ENCODE data around the gene LRRC61.

Gene LRRC61

DNA sequence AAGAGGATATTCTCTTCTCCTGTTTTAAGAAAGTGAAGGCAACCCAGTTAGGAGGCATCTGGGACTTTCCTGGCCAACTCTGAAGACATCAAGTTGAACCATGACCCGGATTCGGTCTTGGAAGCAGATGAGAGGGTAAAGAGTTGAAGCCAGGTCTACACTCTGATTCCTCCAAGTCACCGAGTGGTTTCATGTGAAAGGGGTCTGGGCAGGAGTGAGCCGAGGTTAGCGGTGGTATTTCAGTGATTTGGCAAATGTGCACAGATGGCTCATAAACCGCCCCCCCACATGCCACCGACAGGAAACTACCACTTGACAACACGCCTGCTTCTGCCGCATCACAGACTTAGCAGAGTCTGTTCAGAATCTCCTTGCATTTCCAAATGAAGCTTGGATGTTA is 34.1 kb downstream of the LRRC61 start (continued):
- TF ChIP-seq GLIS1 (tag by site-specific recombination; IDR thresholded peaks at IDR 0.05) (peak; percentile 54; the same call in 1 of the 2 replicates), OVOL3 (tag by site-specific recombination; IDR thresholded peaks at IDR 0.05) (0 out of 2 replicates have a peak, but pooled peaks have one; percentile 6), ZNF529 (tag by site-specific recombination; IDR thresholded peaks at IDR 0.05; ENCODE audit: insufficient replicate concordance) (no peak)
- TF ChIP-seq, protein P1, sequence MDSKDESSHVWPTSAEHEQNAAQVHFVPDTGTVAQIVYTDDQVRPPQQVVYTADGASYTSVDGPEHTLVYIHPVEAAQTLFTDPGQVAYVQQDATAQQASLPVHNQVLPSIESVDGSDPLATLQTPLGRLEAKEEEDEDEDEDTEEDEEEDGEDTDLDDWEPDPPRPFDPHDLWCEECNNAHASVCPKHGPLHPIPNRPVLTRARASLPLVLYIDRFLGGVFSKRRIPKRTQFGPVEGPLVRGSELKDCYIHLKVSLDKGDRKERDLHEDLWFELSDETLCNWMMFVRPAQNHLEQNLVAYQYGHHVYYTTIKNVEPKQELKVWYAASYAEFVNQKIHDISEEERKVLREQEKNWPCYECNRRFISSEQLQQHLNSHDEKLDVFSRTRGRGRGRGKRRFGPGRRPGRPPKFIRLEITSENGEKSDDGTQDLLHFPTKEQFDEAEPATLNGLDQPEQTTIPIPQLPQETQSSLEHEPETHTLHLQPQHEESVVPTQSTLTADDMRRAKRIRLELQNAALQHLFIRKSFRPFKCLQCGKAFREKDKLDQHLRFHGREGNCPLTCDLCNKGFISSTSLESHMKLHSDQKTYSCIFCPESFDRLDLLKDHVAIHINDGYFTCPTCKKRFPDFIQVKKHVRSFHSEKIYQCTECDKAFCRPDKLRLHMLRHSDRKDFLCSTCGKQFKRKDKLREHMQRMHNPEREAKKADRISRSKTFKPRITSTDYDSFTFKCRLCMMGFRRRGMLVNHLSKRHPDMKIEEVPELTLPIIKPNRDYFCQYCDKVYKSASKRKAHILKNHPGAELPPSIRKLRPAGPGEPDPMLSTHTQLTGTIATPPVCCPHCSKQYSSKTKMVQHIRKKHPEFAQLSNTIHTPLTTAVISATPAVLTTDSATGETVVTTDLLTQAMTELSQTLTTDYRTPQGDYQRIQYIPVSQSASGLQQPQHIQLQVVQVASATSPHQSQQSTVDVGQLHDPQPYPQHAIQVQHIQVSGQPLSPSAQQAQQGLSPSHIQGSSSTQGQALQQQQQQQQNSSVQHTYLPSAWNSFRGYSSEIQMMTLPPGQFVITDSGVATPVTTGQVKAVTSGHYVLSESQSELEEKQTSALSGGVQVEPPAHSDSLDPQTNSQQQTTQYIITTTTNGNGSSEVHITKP (tag by site-specific recombination; IDR thresholded peaks at IDR 0.05): peak; percentile 69
- TF ChIP-seq, protein P2, sequence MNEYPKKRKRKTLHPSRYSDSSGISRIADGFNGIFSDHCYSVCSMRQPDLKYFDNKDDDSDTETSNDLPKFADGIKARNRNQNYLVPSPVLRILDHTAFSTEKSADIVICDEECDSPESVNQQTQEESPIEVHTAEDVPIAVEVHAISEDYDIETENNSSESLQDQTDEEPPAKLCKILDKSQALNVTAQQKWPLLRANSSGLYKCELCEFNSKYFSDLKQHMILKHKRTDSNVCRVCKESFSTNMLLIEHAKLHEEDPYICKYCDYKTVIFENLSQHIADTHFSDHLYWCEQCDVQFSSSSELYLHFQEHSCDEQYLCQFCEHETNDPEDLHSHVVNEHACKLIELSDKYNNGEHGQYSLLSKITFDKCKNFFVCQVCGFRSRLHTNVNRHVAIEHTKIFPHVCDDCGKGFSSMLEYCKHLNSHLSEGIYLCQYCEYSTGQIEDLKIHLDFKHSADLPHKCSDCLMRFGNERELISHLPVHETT (tag by site-specific recombination; IDR thresholded peaks at IDR 0.05): no peak
- TF ChIP-seq, protein P3, sequence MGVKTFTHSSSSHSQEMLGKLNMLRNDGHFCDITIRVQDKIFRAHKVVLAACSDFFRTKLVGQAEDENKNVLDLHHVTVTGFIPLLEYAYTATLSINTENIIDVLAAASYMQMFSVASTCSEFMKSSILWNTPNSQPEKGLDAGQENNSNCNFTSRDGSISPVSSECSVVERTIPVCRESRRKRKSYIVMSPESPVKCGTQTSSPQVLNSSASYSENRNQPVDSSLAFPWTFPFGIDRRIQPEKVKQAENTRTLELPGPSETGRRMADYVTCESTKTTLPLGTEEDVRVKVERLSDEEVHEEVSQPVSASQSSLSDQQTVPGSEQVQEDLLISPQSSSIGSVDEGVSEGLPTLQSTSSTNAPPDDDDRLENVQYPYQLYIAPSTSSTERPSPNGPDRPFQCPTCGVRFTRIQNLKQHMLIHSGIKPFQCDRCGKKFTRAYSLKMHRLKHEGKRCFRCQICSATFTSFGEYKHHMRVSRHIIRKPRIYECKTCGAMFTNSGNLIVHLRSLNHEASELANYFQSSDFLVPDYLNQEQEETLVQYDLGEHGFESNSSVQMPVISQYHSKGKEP (tag by site-specific recombination; IDR thresholded peaks at IDR 0.05): 0 out of 2 replicates have a peak, but pooled peaks have one; percentile 23

DNA sequence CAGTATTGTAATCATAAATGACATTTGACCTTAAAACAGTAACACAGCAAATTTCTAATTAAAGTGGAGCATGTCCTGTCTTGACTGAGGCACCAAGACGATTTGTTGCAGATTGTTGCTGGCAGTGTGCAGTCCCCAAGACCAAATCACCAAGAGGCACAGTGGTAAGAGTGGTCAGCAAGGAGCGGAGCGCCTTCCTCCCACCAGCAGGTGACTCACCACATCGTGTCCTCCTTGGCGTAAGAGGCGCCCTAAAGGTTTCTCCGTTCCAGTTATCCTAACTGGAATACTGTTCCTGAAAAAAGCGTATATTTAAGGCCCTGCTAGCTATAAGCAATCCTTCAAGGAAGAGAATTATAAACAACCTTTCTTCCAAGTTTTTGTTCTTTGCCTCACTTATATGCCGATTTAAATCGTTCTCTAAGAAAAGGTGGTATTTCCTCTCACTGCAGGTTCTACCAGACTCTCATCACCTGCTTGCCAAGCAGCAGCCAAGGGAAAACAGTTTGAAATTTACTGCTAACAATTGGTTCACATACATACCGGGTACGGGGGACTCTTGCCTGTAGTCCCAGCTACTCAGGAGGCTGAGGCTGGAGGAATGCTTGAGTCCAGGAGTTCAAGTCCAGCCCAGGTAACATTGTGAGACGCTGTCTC is 34.7 kb downstream of the LRRC61 start:
- no peak overlapping the region for H3K27ac ChIP-seq (ENCODE audit: extremely low read depth, low read depth, low read length)
- CTCF ChIA-PET: interaction anchor here (0.7 to 2.7 kb wide), 7 partner anchors 9 to 624 kb away, joined by 3 to 11 read pairs (median 3); no protein-coding TSS in a partner anchor
- no peaks in the 10 kb centered on the region for H3K4me1 ChIP-seq (ENCODE audit: control insufficient read depth, insufficient read depth, low read length)
- TF ChIP-seq ZNF654 (tag by site-specific recombination; IDR thresholded peaks at IDR 0.05; ENCODE audit: low read depth) (no peak), ZNF629 (tag by site-specific recombination; IDR thresholded peaks at IDR 0.05) (no peak; the same call in 1 of the 2 replicates), ZNF473 (tag by site-specific recombination; IDR thresholded peaks at IDR 0.05) (no peak), SCRT1 (tag by site-specific recombination; IDR thresholded peaks at IDR 0.05; ENCODE audit: borderline replicate concordance) (no peak), ZBTB1 (tag by site-specific recombination; IDR thresholded peaks at IDR 0.05) (no peak), ZNF555 (tag by site-specific recombination; conservative IDR thresholded peaks at IDR 0.05) (no peak), ZFP41 (tag by site-specific recombination; IDR thresholded peaks at IDR 0.05; ENCODE audit: borderline replicate concordance) (no peak), KLF9 (tag by site-specific recombination; IDR thresholded peaks at IDR 0.05; ENCODE audit: low read depth) (no peak), SETDB1 (IDR thresholded peaks at IDR 0.05; ENCODE audit: insufficient read length, low read length) (no peak), ZBTB21 (tag by site-specific recombination; IDR thresholded peaks at IDR 0.05) (no peak), KLF16 (tag by site-specific recombination; IDR thresholded peaks at IDR 0.05) (no peak), IKZF3 (tag by site-specific recombination; IDR thresholded peaks at IDR 0.05) (peak; percentile 56; the same call in 1 of the 2 replicates), ZNF24 (tag by site-specific recombination; IDR thresholded peaks at IDR 0.05) (no peak), ZNF701 (tag by site-specific recombination; IDR thresholded peaks at IDR 0.05) (no peak)
- TF ChIP-seq, protein P4, sequence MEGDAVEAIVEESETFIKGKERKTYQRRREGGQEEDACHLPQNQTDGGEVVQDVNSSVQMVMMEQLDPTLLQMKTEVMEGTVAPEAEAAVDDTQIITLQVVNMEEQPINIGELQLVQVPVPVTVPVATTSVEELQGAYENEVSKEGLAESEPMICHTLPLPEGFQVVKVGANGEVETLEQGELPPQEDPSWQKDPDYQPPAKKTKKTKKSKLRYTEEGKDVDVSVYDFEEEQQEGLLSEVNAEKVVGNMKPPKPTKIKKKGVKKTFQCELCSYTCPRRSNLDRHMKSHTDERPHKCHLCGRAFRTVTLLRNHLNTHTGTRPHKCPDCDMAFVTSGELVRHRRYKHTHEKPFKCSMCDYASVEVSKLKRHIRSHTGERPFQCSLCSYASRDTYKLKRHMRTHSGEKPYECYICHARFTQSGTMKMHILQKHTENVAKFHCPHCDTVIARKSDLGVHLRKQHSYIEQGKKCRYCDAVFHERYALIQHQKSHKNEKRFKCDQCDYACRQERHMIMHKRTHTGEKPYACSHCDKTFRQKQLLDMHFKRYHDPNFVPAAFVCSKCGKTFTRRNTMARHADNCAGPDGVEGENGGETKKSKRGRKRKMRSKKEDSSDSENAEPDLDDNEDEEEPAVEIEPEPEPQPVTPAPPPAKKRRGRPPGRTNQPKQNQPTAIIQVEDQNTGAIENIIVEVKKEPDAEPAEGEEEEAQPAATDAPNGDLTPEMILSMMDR (tag by site-specific recombination; IDR thresholded peaks at IDR 0.05): no peak
- TF ChIP-seq, protein P5, sequence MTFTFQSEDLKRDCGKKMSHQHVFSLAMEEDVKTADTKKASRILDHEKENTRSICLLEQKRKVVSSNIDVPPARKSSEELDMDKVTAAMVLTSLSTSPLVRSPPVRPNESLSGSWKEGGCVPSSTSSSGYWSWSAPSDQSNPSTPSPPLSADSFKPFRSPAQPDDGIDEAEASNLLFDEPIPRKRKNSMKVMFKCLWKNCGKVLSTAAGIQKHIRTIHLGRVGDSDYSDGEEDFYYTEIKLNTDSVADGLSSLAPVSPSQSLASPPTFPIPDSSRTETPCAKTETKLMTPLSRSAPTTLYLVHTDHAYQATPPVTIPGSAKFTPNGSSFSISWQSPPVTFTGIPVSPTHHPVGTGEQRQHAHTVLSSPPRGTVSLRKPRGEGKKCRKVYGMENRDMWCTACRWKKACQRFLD (tag by site-specific recombination; IDR thresholded peaks at IDR 0.05): no peak
- TF ChIP-seq, protein P6, sequence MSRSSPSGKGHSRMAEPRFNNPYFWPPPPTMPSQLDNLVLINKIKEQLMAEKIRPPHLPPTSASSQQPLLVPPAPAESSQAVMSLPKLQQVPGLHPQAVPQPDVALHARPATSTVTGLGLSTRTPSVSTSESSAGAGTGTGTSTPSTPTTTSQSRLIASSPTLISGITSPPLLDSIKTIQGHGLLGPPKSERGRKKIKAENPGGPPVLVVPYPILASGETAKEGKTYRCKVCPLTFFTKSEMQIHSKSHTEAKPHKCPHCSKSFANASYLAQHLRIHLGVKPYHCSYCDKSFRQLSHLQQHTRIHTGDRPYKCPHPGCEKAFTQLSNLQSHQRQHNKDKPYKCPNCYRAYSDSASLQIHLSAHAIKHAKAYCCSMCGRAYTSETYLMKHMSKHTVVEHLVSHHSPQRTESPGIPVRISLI (tag by site-specific recombination; IDR thresholded peaks at IDR 0.05): 0 out of 2 replicates have a peak, but pooled peaks have one; percentile 83

More for the DNA sequence above, 34.7 kb downstream of the LRRC61 start:
- Histone ChIP-seq H3K9me3 (ENCODE audit: control insufficient read depth, insufficient read depth, low read depth, low read length) (no peaks in the 10 kb centered on the region), H3K36me3 (ENCODE audit: control insufficient read depth in 2 of 2, insufficient read depth in 1 of 2, low read length in 2 of 2) (no peaks in the 10 kb centered on the region), H3K4me3 (ENCODE audit: low read depth, low read length) (no peak overlapping the region)
- POLR2A ChIA-PET: interaction anchor here (0.6 kb wide), 1 partner anchor 13 kb away, joined by 4 read pairs; no protein-coding TSS in a partner anchor
